ENCODE data around the gene POGLUT2.

The POGLUT2 gene

GRCh38 chr13:102763741-102764140, 35.0 kb downstream of the POGLUT2 start:
- no peak for DNase-seq

- DNase-seq, result no peak
These were observed 37.7 kb downstream of the POGLUT2 start for GRCh38 chr13:102761071-102761470.

- DNase-seq, result no peak
These were observed 39.9 kb downstream of the POGLUT2 start for GRCh38 chr13:102758842-102759241.

GRCh38 chr13:102757006-102757405, 41.8 kb downstream of the POGLUT2 start:
- no peak for DNase-seq

GRCh38 chr13:102751886-102752285, 46.9 kb downstream of the POGLUT2 start:
- DNase-seq, result no peak

- no peak for DNase-seq
These were observed 56.3 kb downstream of the POGLUT2 start for GRCh38 chr13:102742506-102742905.

- DNase-seq, result no peak
These were observed 56.7 kb downstream of the POGLUT2 start for GRCh38 chr13:102742101-102742500.

Data from activated effector memory CD4-positive, alpha-beta T cell treated with Interleukin-2 at 50 U/mL for 16 hours (primary cell).